ENCODE results near the gene KRT6B. TPM values are rescaled to one million over a fixed set of nuclear protein-coding genes. Genes with fewer than 3 reads are reported as not detected.
A peak's percentile ranks its signal among the peaks of the same experiment; 100 is the strongest.

KRT6B gene
- total RNA-seq, 1 donor: not detected

- TF ChIP-seq CTCF (IDR thresholded peaks at IDR 0.05; ENCODE audit: insufficient read depth, low read length): no peak
- DNase-seq (ENCODE audit: low read depth): no peak
- no peak overlapping the region for H3K4me3 ChIP-seq (ENCODE audit: low read depth, low read length)
Observed at GRCh38 chr12:52419656-52420055, 32.3 kb downstream of the KRT6B start.

- no peak for TF ChIP-seq CTCF (IDR thresholded peaks at IDR 0.05; ENCODE audit: insufficient read depth, low read length)
- no peak overlapping the region for H3K4me3 ChIP-seq (ENCODE audit: low read depth, low read length)
- no peak for DNase-seq (ENCODE audit: low read depth)
Observed at GRCh38 chr12:52418576-52419110, 33.3 kb downstream of the KRT6B start.

- TF ChIP-seq CTCF (IDR thresholded peaks at IDR 0.05; ENCODE audit: insufficient read depth, low read length): no peak
- H3K4me3 ChIP-seq (ENCODE audit: low read depth, low read length): no peak overlapping the region
- DNase-seq (ENCODE audit: low read depth): no peak
Observed at GRCh38 chr12:52417740-52418139, 34.2 kb downstream of the KRT6B start.

- no peak for TF ChIP-seq CTCF (IDR thresholded peaks at IDR 0.05; ENCODE audit: insufficient read depth, low read length)
- DNase-seq (ENCODE audit: low read depth): no peak
- H3K4me3 ChIP-seq (ENCODE audit: low read depth, low read length): no peak overlapping the region
Observed at GRCh38 chr12:52416795-52417194, 35.2 kb downstream of the KRT6B start.

- no peak for TF ChIP-seq CTCF (IDR thresholded peaks at IDR 0.05; ENCODE audit: insufficient read depth, low read length)
- H3K4me3 ChIP-seq (ENCODE audit: low read depth, low read length): no peak overlapping the region
Observed at GRCh38 chr12:52415870-52416750, 35.8 kb downstream of the KRT6B start.

GRCh38 chr12:52414936-52415335 is 37.0 kb downstream of the KRT6B start:
- H3K4me3 ChIP-seq (ENCODE audit: low read depth, low read length): no peak overlapping the region
- DNase-seq (ENCODE audit: low read depth): no peak
- TF ChIP-seq CTCF (IDR thresholded peaks at IDR 0.05; ENCODE audit: insufficient read depth, low read length): no peak

More at GRCh38 chr12:52415870-52416750, 35.8 kb downstream of the KRT6B start:
- peak; percentile 79 for DNase-seq (ENCODE audit: low read depth)
